GM19023 (cell line): ENCODE data around the gene FLT1.

Source experiments
- ATAC-seq: cut with Tn5 transposase; IDR thresholded peaks from one replicate; pipeline ENCODE4 v1.9.1; 2021; ENCODE audit warnings: mild to moderate bottlenecking, moderate library complexity; ENCODE audit not compliant: unreplicated experiment

FLT1 gene

GRCh38 chr13:28494778-28495537 is at the start of gene FLT1:
Gene FLT1, minus strand, starts transcription at chr13:28495128. Its CDS starts 285 bp downstream, at chr13:28494843.
- ATAC-seq: no peak

DNA sequence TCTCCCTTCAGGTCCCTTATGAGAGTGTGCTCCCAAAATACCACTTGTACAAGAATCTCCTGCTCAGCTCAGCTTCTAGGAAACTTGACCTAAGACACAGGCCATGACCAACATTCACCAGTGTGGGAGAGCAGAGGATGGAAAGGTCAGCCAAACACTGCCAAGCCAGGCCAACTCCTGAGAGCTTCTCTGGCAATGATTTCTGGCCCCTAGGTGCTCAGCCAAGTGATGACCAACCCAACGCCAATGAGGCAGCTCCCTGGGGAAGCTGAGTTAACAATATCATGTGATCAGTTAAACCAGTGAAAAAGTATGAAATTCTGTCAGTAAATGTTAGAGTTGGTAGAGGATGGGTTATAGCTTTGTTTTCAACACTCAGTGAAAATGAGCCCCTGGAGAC is 49.1 kb upstream of the FLT1 start:
- ATAC-seq: no peak

DNA sequence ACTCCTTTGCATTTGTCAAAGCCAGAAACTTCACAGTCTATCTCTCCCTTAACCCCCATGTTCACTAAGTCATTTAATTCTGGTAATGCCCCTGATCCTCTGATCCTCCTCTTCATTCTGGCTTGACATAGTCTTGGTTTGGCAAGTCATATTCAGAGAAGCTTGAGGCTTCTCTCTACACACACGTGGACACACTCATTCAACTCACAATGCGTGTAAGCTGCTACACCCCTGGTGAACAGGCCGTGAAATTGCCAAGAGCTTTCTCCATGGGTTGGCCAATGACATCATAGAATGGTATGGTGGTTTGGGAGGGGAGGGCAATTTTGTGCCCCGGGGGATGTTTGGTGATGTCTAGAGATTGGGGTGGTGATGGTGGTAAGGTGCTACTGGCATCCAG is 47.9 kb upstream of the FLT1 start:
- ATAC-seq: no peak

- ATAC-seq: no peak
Observed at GRCh38 chr13:28541966-28542365, 47.0 kb upstream of the FLT1 start.

GRCh38 chr13:28540612-28541011 is 45.7 kb upstream of the FLT1 start:
- ATAC-seq: no peak

GRCh38 chr13:28539625-28540286 is 44.8 kb upstream of the FLT1 start:
- no peak for ATAC-seq

GRCh38 chr13:28538932-28539331 is 44.0 kb upstream of the FLT1 start:
- no peak for ATAC-seq

DNA sequence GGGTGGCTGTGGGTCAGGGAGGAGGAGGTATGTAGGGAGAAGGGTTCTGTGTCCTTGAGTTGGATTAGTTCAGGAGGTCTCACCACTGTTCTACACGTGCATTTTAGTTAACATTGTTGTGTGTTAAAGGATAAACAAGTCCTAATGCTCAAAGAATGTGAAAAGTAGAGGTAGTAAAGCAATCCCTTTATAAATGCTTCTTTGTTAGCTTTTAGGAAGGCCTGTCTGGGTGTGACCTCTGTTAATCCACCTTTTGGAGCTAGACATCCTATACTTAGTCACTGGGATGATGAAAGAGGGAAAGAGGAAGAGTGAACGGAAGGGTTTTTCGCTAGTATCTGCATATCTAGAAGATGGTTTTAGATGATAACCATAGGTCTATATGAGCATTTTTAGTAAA is 42.2 kb upstream of the FLT1 start:
- no peak for ATAC-seq

GRCh38 chr13:28536371-28536770 is 41.4 kb upstream of the FLT1 start:
- ATAC-seq: no peak

- ATAC-seq: no peak
Observed at GRCh38 chr13:28535734-28536133, 40.8 kb upstream of the FLT1 start.

GRCh38 chr13:28534801-28535200 is 39.9 kb upstream of the FLT1 start:
- ATAC-seq: no peak

- ATAC-seq: no peak
Observed at GRCh38 chr13:28534210-28534609, 39.3 kb upstream of the FLT1 start.

DNA sequence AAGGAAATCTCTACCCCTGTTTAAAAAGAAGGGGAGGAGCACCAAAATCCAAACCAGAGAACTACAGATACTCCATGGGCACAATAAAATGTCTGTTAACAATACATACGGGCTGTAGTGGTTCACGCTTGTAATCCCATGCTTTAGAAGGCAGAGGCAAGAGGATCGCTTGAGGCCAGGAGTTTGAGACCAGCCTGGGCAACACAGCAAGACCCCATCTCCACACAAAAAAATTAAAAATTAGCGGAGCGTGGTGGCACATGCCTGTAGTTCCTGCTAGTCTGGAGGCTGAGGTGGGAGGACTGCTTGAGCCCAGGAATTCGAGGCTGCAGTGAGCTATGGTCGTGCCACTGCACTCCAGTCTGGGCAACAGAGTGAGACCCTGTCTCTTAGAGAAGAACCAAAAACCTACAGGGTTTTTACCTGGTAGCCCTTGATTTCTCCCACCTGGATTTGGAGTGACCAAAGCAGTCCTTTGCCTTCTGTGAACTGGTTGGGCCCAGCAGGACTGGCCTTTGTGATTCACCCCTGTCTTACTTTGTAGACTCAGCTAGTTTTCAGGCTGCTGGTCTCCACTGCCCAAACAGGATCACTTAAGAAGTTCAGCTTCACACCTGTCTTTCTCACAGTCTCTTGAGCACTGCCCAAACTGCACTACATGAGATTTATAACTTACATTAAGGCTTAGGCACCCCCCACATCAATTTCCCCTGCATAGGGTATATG is 38.7 kb upstream of the FLT1 start:
- no peak for ATAC-seq

- ATAC-seq: no peak
Observed at GRCh38 chr13:28533125-28533436, 38.2 kb upstream of the FLT1 start.

DNA sequence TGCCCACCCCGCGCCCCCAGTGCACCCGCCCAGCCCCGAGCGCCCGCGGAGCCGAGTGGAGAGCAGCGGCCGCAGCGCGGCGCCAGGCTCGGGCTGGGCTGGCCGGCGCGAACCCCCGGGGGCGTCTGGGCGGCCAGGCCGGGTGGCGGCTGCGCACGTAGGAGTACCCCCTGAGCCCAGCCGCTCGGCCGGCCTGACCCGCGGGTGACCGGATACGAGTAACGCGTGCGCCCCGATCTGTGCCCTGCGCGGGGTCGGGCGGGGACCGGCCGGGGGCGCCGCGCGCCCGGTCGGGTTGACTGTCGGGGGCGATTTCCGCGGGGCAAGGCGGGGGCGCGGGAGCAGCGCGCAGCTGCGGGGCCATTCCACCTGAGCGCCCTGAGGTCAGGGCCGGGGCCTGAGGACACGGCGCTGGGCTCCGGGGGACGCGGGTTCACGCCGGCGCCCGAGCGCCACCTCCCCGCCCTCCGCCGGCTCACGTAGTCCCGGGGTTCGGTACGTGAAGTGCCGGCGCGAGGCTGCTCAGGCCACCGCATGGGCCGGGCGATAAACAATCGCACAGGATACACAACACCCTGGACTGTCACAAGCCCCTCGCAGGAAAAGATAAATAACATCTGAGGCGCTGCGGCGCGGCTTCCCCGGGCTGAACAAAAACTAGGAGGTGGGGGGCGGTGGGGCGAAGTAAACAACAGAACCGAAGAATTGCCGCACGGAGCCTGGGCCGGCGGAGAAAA is 37.6 kb upstream of the FLT1 start:
- no peak for ATAC-seq

- ATAC-seq: no peak
Observed at GRCh38 chr13:28531845-28532387, 37.0 kb upstream of the FLT1 start.

GRCh38 chr13:28531077-28531844 is 36.3 kb upstream of the FLT1 start:
- no peak for ATAC-seq

GRCh38 chr13:28530729-28531076 is 35.8 kb upstream of the FLT1 start:
- no peak for ATAC-seq

DNA sequence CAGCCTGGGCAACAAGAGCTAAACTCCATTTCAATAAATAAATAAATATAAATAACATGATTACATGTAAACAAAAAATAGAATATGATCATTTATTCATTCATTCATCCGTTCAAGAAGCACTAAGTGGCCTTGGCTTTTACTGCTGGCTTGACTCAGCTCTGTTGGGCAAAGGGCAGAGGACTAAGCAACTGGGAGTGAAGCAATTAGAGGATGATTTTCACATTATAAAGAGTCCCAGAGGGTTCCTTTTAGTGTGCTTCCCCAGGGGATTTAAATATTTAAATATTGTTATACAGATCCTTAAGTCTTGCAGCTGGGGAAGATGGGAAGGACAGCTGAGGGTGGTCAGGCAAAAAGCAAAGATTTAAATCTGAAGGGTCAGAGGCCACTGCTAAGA is 34.9 kb upstream of the FLT1 start:
- ATAC-seq: no peak

GRCh38 chr13:28528848-28529247 is 33.9 kb upstream of the FLT1 start:
- no peak for ATAC-seq

DNA sequence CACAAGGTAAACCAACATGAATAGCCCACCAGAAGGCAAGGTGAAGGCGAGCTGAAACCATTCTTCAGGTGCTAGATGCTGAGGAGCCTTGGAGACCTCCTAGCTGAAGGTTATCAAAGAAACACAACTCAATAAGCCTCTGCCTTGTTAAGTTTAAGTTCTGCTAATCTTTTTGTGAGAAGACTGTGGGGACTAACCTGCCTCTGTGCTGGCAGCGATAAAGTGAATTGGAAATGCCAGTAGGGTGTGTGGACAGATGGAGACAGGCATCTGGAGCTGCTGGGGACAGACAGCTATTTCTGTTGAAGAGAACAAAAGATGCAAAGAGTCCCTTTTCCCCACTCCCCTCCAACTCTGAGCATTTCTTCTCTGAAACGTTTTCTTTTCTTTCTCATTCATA is 33.5 kb upstream of the FLT1 start:
- ATAC-seq: no peak
